Suppressor macrophage treated with lipopolysaccharide for 1 hour (primary cell): ENCODE measurements around the gene NDST1.
"Not testable (repeated sequence)": the region's sequence is repeated elsewhere in the genome, so short reads cannot be mapped to it uniquely, and the experiment has no call there.

Experiments used
- DNase-seq, 3 donors: peaks; one replicate each; pipeline ENCODE4 v3.0.0-alpha.2; 2020 to 2022

Gene NDST1

DNA sequence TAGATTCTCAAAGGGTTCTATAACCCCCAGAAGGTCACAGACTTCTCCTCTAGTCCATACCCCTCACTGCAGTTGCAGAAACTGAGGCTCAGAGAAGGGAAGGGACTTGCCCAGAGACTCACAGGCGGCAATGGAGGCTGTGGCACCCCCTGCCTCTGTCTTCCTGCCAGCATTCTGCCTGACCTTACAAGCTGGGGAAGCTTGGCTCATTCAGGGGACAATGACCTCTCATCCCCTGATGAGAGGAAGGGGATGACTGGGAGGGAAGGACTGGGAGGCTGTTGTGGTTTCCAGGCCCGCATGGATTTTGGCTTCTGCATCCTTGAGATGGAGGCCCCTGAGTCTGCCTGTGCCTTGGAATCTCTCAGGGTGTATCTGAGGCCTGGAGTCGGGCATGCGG lies 897 bp downstream of the NDST1 start:
- no peak for DNase-seq

DNA sequence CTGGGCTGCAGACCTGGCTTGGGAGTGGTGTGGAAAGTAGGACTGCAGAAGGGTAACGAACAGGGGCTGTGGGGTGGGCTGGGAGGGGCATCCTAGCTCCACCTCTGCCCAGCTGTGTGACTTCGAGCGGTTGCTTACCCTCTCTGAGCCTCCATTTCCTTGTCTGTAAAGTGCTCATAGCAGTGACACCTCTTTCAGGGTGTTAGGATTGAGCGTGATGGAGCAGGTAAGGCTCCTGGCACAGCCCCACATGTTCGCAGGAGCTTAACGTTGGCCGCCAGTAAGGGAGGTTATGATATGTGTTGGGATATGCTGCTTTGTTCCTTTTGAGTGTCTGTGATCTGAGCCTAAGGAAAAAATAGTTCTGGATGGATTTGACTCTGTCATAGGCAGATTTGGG lies 2.1 kb downstream of the NDST1 start:
- DNase-seq, result no peak

DNA sequence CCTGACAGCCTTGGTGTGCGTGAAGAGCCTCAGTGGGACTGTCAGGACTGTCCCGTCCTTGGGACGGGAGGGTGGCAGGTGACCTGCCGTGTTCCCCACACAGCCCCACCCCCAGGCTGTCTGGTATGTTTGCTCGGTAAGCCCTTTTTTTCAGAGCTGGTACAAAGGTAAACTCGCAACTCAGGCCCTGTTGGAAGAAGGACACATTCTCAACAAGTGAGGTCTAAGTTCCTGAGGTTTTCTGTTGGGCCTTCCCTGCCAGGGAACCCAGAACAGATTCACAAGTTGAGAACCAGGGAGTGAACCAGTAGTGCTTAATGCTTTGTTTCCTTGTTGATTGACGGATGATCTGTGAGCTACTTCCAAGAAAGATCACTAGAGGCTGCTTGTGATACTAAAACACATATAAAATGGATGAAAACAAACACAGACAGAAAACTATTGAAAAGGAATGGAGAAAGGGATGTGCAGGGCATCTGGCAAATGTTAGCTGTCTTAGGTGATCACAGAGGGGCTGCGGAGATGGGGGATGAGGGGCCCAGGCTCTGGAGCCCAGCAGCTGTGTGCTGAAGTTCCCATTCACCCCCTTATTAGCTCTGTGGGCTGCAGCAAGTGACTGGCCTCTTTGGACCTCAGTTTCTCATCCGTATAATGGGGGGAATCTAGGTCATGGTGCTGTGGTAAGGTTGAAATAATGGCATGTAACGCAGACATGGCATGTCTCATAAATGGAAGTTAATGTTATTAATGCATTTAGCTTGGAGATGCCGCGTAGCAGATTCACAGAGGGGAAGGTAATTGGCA lies 2.7 kb downstream of the NDST1 start:
- no peak for DNase-seq

DNA sequence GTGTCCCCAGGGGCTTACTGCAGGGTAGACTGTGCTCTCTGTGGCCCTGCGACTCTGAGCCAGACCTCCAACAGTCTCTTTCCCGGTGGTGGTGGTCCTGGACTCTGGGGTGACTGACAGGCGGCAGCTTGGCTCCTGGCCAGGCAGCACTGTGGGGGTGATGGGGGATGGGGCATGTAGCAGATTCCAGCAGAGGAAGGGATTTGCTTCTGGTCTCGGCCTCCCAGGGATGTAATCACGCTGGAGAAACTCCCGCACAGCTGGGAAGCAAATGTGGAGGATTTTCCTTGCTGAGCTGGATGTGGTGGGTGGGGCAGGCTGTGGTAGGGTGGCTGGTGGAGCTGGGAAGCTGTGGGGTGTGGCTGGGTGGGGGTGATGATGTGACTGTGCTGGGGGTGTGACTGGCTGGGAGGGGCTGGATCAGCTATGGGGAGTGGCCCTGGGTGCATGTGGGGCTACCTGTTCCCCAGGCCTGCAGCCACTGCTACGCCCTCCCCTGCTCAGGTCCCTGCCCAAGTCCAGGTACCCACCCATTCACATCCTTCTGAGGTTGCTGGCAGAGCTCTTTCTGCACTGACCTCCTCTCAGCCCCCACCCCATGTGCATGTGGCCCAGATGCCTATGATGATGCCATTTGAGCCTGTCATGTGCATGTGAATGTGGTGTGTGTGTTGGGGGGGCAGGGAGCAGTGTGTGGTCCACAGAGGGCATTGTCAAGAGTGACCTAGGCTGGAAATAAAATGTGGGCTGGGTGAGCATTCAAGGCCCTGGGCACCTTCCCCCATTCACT lies 3.8 kb downstream of the NDST1 start:
- DNase-seq, result no peak

DNA sequence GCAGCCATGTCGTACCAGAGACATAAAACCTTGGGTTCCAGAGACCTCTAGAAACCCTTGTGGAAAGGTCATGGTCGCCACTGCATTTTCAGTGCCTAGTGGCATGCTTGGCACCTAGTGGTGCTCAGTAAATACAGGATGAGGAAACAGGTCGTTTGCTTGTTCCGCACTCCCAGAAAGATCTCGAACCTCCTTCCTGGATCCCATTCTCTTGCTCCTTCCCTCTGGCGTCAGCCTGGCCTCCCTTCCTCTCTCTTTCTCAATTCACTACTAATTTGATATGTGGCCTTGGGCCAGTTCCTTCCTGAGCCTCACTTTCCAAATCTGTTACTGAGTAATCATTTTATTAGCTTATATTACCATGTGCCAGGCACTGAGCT lies 4.4 kb downstream of the NDST1 start:
- no peak for DNase-seq

DNA sequence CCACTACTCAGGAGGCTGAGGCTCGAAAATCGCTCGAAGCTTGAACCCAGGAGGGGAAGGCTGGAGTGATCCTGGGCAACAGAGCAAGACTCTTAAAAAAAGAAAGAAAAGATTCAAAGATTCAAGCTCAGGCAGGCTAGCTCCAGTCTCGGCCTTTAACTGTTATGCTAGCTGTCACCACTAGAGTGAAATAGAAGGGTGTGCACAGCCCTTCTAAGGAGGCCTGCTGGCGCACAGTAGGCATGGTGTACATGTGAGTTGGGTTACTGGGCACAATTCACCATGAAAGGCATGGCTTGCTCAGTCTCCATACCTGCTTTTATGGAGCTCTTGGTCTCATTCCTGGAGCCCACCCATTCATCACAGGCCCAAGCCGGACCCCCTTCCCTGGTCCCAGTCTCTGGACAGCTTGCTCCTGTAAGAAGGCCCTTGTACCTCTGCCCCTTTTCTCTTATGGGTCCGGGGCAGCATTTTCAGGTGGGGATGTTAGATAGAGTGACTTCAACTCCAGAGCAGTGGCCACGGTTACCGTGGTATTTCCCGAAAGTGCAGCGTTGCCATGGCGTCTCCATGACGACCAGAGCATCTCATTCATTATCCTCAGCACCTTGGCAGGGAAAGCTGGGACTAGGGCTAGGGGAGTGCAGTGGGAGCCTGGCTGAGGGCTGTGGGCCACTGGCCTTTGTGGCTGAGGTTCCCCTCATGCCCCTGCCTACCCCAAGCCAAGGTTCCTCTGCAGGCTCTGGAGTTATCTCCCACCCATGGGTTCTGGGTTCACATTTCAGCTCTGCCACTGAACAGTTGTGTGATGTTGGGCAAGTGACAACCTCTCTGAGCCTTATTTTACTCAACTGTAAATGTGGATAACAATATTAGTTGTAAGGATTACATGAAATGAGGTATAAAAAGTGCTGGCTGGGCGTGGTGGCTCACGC lies 5.7 kb downstream of the NDST1 start:
- no peak for DNase-seq

DNA sequence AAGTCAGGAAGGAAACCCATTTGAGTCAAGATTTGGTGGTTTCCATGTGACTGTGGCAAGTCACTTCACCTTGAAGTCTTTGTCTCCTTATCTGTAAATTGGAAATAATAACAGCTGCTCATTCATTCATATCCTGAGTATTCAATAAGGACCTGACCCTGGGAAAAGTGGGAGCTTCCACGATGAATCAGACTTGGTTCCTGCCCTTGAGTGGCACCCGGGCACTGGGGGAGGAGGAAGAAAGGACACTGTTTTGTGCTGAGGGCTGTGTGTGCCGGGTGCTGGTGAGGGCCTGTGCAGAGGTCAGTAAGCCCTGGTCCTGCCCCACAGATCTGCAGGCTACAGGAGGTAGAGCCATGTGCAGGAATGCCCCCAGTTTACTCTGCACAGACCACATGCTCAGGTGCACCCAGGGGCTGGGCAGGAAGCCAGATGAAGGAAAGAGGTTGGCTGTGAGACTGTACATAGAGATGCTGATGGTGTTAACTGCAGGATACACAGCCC lies 6.8 kb downstream of the NDST1 start:
- DNase-seq, result no peak

DNA sequence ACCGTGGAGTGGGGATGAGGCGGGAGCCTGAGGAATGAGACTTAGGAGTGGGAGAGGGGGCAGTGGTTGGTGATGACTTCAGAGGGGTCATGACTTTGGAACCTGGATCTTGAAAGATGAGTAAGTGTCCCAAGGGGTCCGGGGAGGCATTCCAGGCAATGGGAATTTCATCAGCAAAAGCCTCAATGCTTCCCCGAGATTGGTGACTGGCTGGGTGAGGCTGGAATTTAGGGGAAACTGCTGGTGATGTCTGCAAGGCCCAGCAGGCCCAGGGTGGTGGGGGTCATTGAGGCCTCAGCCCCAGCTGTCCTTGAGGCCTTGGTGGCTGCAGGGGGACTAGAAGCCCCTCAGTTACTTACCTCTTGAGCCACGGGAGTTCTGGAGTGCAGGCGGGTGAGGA lies 7.5 kb downstream of the NDST1 start:
- no peak for DNase-seq

DNA sequence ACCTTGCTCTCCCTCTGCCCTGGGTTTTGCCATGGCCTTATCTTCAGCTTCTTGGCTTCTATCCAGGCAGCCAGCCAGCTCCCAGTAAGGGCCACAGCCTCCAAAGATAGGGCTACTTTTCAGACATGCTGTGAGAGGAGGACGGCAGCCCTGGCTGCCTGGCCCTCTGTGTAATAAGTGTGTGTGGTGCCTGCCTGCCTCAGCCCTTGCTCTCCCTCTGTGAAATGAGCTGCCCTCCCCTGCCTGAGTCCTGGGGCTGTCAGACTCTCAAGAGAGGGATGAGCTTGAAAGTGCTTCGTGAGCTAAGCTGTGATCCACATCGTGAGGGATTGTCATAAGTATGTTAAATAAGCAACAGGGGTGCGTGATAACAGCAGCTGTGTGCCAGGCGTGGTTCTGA lies 8.1 kb downstream of the NDST1 start:
- DNase-seq, result no peak

DNA sequence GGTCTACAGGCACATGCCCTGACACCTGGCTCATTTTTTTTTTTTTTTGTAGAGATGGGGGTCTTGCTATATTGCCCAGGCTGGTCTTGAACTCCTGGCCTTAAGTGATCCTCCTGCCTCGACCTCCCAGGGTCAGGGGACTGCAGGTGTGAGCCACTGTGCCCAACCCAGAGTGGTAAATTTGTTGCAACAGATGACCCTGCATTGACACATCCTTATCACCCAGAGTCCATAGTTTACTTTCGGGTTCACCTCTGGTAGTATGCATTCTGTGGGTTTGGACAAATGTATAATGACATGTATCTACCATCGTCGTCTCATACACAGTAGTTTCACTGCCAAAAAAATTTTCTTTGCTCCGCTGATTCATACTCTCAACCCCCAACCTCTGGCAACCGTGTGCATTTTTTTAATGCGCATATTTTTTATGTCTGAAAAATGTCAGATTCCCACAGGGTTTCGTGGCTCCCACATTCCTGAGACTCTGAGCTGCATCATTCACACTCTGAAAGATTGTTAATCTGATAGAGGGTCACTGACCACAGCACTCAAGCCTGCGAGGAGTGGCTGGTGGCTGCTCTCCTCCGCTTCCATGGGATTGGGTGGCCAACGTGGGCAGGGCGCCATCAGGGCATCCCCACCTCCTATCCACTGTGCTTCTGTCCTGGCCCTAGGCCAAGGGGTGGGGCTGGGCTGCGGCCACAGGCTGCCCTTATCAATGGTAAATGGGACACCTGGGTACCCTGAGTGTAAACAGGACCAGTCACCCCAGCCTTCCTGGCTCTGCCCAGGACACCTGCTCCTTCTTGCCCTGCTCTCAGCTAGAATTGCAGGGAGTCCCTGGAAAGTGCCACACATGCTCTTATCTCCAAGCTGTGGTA lies 9.6 kb downstream of the NDST1 start:
- no peak for DNase-seq

DNA sequence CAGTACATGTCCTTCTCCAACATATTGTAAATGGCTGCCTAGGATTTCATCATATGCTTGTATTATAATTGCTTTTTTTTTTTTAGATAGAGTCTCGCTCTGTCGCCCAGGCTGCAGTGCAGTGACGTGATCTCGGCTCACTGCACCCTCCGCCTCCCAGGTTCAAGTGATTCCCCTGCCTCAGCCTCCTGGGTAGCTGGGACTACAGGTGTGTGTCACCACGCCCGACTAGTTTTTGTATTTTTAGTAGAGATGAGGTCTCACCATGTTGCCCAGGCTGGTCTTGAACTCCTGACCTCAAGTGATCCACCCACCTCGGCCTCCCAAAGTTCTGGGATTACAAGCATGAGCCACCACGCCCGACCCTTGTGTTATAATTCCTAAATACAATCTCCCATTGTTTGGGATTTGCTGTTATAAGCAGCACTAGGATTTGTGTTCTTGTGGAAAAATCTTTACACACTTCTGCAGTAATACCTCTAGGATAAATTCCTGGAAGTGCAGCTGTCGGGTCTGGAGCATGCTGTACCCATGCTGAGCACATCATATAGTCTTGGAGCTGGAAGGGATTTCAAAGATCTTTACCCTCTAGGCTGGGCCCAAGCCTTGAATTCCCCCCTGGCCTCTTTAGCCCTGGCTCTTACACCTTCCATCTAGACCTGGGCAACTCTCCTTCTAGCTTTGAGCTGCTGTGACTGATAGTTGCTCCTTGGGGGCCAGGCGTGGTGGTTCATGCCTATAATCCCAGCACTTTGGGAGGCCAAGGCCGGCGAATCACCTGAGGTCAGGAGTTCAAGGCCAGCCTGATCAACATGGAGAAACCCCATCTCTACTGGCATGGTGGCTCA lies 11.0 kb downstream of the NDST1 start:
- DNase-seq, result not testable (repeated sequence)

DNA sequence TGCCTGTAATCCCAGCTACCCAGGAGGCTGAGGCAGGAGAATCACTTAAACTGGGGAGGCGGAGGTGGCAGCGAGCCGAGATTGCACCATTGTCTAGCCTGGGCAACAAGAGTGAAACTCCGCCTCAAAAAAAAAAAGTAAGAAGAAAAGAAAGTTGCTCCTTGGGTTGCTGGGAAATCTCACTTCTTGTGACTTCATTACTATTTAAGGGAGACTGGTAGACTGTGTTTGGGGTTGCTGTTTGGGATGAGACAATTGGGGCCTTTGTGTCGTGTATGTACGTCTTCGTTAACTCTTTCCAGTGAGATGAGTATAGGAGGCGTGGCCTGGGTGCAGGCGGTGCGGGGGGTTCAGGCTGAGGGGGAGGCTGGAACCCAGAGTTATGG lies 11.6 kb downstream of the NDST1 start:
- no peak for DNase-seq

DNA sequence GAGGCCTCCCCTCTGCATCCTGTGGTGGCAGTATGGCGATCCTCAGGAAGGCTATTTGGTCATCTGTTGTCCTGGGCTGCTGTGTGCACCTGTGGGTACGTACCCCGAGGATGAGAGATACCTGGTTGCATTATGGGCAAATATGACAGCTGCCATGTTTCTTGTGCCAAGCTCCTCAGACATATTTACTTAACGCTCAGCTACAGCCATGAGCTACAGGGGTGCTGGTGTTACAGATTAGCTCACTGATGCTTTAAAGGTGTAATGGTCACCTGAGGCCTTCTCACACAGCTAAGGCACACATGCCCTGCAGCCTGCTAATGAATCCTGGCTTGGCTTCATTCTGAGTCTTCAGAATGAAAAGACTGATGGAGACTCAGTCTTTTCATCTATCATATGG lies 12.0 kb downstream of the NDST1 start:
- DNase-seq, result no peak

DNA sequence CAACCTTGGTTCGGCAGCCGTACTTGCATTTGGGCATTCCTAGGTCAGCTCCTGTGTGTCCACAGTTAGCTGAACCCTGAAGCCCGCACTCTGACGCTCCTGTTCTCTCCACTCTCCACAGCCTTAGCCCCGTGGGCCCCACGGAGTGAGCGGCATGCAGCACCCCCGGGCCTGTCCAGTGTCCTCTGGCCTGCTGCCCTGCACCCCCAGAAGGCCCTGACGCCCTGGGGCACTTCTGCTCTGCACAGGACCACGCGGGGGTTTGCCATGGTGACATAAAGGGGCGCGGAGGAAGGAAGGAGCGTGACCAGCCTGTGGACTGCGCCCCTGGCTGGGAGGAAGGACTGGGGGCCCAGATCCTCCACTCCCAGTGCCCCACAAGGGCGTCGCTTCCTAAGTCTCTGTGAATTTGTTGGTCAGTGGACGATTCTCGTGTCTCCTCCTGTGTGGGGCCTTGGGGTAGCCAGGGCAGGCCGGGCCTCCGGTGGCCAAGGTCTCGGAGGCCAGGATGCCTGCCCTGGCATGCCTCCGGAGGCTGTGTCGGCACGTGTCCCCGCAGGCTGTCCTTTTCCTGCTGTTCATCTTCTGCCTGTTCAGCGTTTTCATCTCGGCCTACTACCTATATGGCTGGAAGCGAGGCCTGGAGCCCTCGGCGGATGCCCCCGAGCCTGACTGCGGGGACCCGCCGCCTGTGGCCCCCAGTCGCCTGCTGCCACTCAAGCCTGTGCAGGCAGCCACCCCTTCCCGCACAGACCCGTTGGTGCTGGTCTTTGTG lies 13.0 kb downstream of the NDST1 start:
- DNase-seq, result no peak

DNA sequence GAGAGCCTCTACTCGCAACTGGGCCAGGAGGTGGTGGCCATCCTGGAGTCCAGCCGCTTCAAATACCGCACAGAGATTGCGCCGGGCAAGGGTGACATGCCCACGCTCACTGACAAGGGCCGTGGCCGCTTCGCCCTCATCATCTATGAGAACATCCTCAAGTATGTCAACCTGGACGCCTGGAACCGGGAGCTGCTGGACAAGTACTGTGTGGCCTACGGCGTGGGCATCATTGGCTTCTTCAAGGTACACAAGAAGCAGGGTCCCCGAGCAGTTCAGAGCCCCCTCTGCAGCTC lies 13.5 kb downstream of the NDST1 start:
- DNase-seq, result no peak

DNA sequence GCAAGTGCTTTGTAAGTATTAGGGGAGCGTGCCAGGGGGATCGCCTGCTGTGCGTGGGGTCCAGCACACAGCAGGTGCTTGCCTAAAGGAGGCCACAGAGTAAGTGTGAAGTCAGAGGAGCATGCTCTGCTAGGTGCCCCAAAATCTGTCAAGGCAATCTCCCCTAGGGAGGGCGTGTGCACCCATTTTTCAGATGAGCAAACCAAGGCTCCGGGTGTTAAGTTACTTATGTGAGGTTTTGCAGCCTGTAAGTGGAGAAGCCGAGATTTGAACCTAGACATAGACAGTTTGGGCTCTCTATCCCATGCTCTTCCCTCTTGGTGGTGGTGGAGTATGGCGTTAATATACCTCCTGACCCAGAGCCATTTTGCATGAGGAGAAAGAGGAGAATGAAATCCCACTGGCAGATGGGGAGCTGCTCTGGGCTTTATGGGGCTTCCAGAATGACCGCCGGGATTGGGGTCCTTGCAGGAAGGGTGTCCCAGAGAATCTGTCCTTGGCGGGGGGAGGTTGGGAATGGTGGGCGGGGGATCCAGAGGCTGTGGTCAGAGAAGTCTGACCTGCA lies 14.1 kb downstream of the NDST1 start:
- no peak for DNase-seq

DNA sequence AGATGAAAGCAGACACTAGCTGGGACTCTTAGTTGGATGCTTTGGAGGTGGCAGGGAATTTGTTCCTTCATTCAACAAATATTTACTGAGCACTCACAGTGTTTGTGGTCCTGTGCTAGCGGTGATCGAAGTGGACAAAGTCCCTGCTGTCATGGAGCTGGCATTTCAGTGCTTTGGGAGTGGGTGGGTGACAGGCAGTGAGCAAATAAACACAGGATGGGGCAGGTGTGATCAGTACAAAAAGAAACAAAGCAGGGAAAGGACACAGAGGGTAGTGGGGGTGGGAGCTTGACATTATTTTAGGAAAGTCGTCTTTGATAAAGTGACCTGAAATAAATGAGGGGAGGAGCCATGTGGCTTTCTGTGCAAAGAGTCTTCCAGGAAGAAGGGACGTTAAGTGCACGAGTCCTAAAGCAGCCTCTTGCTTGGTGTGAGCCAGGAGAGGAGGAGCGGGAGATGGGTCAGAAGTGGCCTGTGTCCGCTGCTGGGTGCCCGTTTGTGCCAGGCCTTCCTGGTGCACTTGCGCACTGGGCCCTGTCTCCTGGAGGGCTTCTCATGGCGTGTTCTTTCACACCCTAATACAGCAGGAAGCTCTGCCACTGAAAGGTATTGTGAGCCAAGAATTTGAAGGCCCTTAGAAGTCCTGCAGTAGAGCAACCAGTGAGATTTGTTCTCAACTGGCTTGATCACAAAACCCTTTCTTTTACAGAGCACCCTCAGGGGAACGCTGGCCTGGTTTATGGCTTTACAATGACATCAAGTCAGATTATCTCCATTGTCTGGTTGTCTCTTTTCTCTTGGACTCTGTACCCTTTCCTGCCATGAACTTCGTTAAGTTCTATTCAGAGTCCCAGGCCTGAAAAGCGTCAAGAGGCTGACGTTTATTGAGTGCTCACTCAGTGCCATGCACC lies 14.8 kb downstream of the NDST1 start:
- no peak for DNase-seq

DNA sequence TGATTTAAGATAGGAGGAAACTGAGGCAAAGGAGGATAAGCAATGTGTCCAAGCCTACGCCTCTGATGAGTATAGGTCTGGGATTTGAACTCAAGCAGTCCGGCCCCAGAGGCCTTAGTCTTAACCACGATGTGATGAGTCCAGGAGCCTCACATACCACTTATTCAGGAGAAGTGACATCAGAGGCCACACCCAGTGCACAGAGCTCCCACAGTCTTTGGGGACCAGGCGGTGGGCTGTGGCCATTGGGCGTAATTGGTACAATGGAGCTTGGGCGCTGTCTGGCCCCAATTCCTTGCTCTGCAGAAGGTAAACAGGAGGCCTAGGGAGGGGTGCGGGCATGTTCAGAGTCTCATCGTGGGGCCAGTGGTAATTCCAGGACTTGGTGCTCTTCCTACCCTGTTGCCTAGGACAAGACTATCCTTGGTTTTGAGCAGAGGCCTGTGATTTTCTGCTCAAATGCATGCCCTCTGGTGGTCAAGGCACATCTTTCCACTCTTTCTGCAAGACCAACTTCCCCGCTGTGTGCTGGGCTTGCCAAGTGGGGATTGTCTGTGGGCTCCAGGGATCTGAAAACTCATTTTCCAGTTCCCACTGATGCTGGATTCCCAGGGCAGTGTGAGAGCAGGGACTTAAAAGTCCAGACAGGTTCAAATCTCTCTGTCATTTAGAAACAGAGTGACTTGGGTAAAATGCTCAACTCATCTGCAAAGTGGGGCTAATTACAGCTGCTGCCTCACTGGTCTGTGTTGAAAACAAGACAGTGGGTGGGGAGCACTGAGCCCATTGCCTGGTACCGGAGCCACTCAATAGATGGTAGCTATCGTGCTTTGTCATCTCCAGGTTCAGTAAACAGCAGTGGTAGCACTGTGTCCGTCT lies 15.8 kb downstream of the NDST1 start:
- DNase-seq, result peak; percentile 68 to 76 (median 75)
